AG04450 (cell line): Measurements from ENCODE around the gene ARSB. TPM values are rescaled to one million over a fixed set of nuclear protein-coding genes. Genes with fewer than 3 reads are reported as not detected.

Experiments
- CTCF ChIA-PET: fragments of 300-600, 350-600 bp; formaldehyde crosslinking; extraction: SDS; loops from one replicate; lab custom pipeline; 2022; ENCODE audit warnings: antibody characterized with exemption, inconsistent platforms; lab: Charles Lee
- POLR2A ChIA-PET: fragments of 350-600 bp; formaldehyde crosslinking; extraction: SDS; loops from one replicate; lab custom pipeline; 2021; ENCODE audit warnings: antibody characterized with exemption, inconsistent platforms; lab: Yijun Ruan, JAX
- DNase-seq: peaks from one replicate; pipeline ENCODE4 v3.0.0-alpha.2; 2011; ENCODE audit warnings: low read depth, low spot score
- H3K27ac ChIP-seq: one replicate; pipeline ENCODE4 v1.5.1; 2012; ENCODE audit warnings: low read depth, low read length, control low read depth
- H3K27me3 ChIP-seq: one replicate; pipeline ENCODE4 v1.6.0; 2012; ENCODE audit warnings: low read length; ENCODE audit not compliant: control insufficient read depth, insufficient read depth
- H3K4me3 ChIP-seq: 2 replicates; pipeline ENCODE4 v1.5.1; 2011; ENCODE audit warnings: mild to moderate bottlenecking, low read depth, low read length, control low read depth
- H3K9me3 ChIP-seq: 2 replicates; pipeline ENCODE4 v1.5.1; 2012; ENCODE audit warnings: low read length; ENCODE audit not compliant: control insufficient read depth, insufficient read depth
- polyA plus RNA-seq: library from polyadenylated mRNA; depleted of rRNA; stranded (reverse); fragments of >200 nt; gene quantifications from 2 replicates; pipeline ENCODE4 v1.2.3, GENCODE V29; 2011
- TF ChIP-seq, protein P1 (sequence below): IDR thresholded peaks from 2 replicates; pipeline ENCODE4 v1.5.1; 2011; ENCODE audit warnings: low read depth, low read length, control low read depth, inconsistent platforms

ARSB gene
- polyA plus RNA-seq, 1 experiment: 21.0 TPM

GRCh38 chr5:78819707-78820106 is 165.4 kb downstream of the ARSB start:
- Histone ChIP-seq H3K27me3 (no peaks in the 10 kb centered on the region), H3K9me3 (no peaks in the 10 kb centered on the region), H3K4me3 (no peak overlapping the region), H3K27ac (no peak overlapping the region)
- ChIA-PET POLR2A (no interaction called here), CTCF (no interaction called here)
- no peak for DNase-seq
- TF ChIP-seq, protein P1, sequence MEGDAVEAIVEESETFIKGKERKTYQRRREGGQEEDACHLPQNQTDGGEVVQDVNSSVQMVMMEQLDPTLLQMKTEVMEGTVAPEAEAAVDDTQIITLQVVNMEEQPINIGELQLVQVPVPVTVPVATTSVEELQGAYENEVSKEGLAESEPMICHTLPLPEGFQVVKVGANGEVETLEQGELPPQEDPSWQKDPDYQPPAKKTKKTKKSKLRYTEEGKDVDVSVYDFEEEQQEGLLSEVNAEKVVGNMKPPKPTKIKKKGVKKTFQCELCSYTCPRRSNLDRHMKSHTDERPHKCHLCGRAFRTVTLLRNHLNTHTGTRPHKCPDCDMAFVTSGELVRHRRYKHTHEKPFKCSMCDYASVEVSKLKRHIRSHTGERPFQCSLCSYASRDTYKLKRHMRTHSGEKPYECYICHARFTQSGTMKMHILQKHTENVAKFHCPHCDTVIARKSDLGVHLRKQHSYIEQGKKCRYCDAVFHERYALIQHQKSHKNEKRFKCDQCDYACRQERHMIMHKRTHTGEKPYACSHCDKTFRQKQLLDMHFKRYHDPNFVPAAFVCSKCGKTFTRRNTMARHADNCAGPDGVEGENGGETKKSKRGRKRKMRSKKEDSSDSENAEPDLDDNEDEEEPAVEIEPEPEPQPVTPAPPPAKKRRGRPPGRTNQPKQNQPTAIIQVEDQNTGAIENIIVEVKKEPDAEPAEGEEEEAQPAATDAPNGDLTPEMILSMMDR: no peak

GRCh38 chr5:78819166-78819565 is 165.9 kb downstream of the ARSB start:
- POLR2A ChIA-PET: interaction anchor here (0.6 kb wide), 1 partner anchor 13 kb away, joined by 3 read pairs; no protein-coding TSS in a partner anchor
- CTCF ChIA-PET: no interaction called here

DNA sequence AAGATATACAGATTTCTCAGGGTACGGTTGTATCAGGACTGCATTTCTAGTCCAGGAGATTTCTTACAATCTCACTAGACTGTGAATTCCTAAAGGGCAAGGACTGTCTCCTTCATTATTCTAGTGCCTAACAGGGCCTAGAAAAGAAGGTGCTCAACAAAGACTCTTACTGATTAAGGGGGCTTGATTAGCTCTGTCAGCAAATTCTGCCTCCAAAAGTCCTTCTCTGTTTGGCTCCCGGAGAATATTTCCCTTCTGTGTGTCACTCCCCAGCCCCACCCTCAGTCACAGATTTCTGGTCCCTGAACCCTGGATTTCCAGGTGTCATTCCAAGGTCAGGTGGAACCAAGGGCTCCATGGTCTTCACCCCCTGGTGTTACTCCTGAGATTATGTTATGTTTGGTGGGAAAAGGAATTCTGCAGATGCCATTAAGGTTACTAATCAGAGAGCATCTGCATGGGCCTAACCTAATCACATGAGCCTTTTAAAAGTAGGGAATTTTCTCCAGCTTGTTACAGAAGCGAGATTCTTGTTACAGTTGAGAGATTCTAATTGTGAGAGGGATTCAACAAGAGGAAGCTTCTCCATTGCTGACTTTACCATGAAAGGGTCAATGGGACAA is 168.9 kb downstream of the ARSB start:
- Histone ChIP-seq H3K4me3 (no peak overlapping the region), H3K9me3 (no peaks in the 10 kb centered on the region), H3K27me3 (no peaks in the 10 kb centered on the region), H3K27ac (no peak overlapping the region)
- DNase-seq: no peak
- TF ChIP-seq, protein P1: no peak
- POLR2A ChIA-PET: no interaction called here
- CTCF ChIA-PET: interaction anchor here (1.2 kb wide), 1 partner anchor 70 kb away, joined by 4 read pairs; no protein-coding TSS in a partner anchor

More at GRCh38 chr5:78819166-78819565, 165.9 kb downstream of the ARSB start:
- no peak for DNase-seq
- Histone ChIP-seq H3K4me3 (no peak overlapping the region), H3K27me3 (no peaks in the 10 kb centered on the region), H3K9me3 (no peaks in the 10 kb centered on the region), H3K27ac (no peak overlapping the region)
- TF ChIP-seq, protein P1: no peak

DNA sequence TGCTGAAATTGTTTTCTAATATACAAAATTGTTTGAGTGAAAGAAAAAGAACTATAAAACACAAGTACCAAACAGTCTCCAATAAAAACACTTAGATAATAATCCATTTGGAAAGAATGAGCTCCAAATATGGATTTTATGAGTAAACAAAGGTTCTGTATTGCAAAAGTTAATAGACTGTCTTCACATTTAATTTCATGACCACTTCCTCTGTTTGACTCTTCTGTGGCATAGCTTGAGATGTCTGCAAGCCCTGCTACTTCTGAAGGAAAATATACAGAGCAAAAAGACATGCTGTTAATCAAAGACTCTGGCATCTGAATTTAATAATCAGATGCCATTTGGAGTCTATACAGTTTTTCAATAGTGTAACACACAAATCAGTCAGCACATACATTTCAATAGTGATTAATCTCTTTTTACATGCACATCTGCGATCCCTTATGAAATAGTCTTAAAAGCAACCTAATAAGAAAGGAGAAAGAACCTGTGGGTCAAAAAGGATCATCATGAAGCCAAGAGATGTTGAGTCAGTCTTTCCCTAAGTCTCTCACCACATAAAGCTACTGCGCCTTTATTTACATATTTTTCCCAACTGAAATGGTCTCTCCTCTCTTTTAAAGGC is 171.1 kb downstream of the ARSB start:
- CTCF ChIA-PET: interaction anchor here (0.8 kb wide), 1 partner anchor 10 kb away, joined by 3 read pairs; no protein-coding TSS in a partner anchor

More for the DNA sequence above, 171.1 kb downstream of the ARSB start:
- Histone ChIP-seq H3K27me3 (no peaks in the 10 kb centered on the region), H3K27ac (no peak overlapping the region), H3K4me3 (no peak overlapping the region), H3K9me3 (no peaks in the 10 kb centered on the region; the same call in 1 of the 2 replicates)
- TF ChIP-seq, protein P1: no peak
- POLR2A ChIA-PET: no interaction called here
- DNase-seq: no peak
